Fibroblast of peridontal ligament (primary cell): Measurements from ENCODE around the gene HRH2.

ENCODE experiments used
- DNase-seq: peaks from one replicate; pipeline ENCODE4 v3.0.0-alpha.2; 2010; ENCODE audit errors: extremely low read depth

HRH2 gene

GRCh38 chr5:175692235-175692995 is 34.5 kb downstream of the HRH2 start:
- no peak for DNase-seq

- DNase-seq = no peak
Measured at GRCh38 chr5:175692996-175693710, 35.3 kb downstream of the HRH2 start.

- DNase-seq = no peak
Measured at GRCh38 chr5:175693741-175694140, 35.9 kb downstream of the HRH2 start.

GRCh38 chr5:175694371-175695160 is 36.7 kb downstream of the HRH2 start:
- DNase-seq = no peak

- no peak for DNase-seq
Measured at GRCh38 chr5:175695161-175696126, 37.6 kb downstream of the HRH2 start.

GRCh38 chr5:175696139-175696854 is 38.4 kb downstream of the HRH2 start:
- no peak for DNase-seq

GRCh38 chr5:175696855-175697198 is 39.0 kb downstream of the HRH2 start:
- DNase-seq = no peak

- DNase-seq = no peak
Measured at GRCh38 chr5:175697846-175698245, 40.0 kb downstream of the HRH2 start.

- DNase-seq = no peak
Measured at GRCh38 chr5:175698401-175699115, 40.7 kb downstream of the HRH2 start.

GRCh38 chr5:175700991-175701390 is 43.1 kb downstream of the HRH2 start:
- no peak for DNase-seq

GRCh38 chr5:175701797-175702196 is 43.9 kb downstream of the HRH2 start:
- no peak for DNase-seq

GRCh38 chr5:175706499-175706898 is 48.6 kb downstream of the HRH2 start:
- no peak for DNase-seq

- DNase-seq = no peak
Measured at GRCh38 chr5:175707751-175708375, 50.0 kb downstream of the HRH2 start.

GRCh38 chr5:175709276-175709781 is 51.5 kb downstream of the HRH2 start:
- no peak for DNase-seq

- no peak for DNase-seq
Measured at GRCh38 chr5:175710326-175710725, 52.5 kb downstream of the HRH2 start.

- DNase-seq = no peak
Measured at GRCh38 chr5:175711031-175711430, 53.2 kb downstream of the HRH2 start.

- no peak for DNase-seq
Measured at GRCh38 chr5:175711472-175712312, 53.8 kb downstream of the HRH2 start.

- DNase-seq = no peak
Measured at GRCh38 chr5:175712313-175712680, 54.4 kb downstream of the HRH2 start.

GRCh38 chr5:175712681-175713085 is 54.8 kb downstream of the HRH2 start:
- DNase-seq = no peak
